ENCODE results near the gene CARTPT.

Gene CARTPT

GRCh38 chr5:71737931-71738539 is 19.0 kb downstream of the CARTPT start:
- no peak for DNase-seq (ENCODE audit: low read depth, low spot score)

DNA sequence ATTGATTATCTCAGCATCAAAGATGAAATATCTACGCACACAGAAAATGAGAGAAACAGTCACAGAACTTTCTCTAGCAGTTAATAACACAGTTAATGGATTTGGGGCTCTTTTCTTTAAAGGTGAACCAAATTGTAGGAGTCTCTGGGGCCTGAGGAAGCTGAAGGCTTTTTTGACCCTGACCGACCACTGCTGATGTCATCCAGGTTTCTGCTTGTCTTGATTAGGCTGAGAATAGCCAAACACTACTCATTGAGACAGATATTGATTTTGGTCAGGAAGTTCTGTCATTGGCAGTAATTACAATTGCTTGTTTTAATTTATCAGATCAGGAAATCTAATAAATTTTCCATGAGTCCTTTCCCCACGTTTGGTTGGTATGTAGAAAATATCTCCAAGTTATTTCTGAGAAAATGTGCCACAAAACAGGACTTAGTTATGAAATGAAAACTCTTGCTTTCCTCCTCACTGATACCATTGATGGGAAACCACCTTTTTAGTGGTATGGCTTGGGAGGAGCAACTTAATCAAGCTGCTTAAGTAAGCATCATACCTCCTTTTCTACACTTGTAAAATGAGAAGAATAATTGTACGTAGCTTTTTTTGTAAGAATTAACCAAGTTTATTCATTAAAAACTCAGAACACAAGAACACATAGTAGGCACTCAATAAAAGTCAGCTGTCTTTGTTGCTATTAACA is 19.7 kb downstream of the CARTPT start:
- DNase-seq (ENCODE audit: low read depth, low spot score) = no peak

GRCh38 chr5:71740015-71740753 is 21.1 kb downstream of the CARTPT start:
- DNase-seq (ENCODE audit: low read depth, low spot score) = no peak

GRCh38 chr5:71743155-71743554 is 24.1 kb downstream of the CARTPT start:
- no peak for DNase-seq (ENCODE audit: low read depth, low spot score)

DNA sequence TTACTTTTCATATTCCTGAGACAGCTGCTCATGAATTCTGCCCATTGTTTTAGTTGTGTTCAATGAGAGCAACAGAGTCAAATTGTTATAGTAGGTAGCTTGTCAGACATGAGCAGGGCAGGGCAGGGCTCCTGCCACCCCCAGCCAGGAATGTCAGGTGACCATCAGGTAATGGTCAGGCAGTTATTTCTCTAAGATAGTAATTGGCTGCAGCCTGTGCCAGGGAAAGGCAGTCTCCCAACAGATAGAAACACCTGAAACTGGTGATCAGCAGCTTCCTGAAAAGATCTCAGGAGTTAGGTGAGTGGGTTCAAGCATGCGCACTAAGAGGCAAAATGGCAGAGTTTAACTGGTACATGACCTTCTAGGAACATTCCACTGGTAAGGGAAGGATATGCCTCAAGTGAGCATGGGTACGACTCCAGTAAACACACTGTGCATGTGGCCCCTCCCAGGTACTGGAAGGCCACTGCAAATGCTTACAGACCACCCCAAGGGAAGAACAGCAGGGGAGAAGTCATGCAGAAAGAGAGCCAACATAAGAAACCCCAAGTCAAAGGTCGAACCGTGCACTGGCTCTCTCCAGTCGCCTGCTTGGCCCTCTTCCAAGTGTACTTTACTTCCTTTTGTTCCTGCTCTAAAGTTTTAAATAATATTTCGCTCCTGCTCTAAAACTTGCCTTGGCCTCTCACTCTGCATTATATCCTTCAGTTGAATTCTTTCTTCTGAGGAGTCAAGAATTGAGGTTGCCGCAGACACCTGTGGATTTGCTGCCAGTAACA is 25.1 kb downstream of the CARTPT start:
- DNase-seq (ENCODE audit: low read depth, low spot score) = no peak

- no peak for DNase-seq (ENCODE audit: low read depth, low spot score)
These were observed 28.1 kb downstream of the CARTPT start for GRCh38 chr5:71747182-71747581.

DNA sequence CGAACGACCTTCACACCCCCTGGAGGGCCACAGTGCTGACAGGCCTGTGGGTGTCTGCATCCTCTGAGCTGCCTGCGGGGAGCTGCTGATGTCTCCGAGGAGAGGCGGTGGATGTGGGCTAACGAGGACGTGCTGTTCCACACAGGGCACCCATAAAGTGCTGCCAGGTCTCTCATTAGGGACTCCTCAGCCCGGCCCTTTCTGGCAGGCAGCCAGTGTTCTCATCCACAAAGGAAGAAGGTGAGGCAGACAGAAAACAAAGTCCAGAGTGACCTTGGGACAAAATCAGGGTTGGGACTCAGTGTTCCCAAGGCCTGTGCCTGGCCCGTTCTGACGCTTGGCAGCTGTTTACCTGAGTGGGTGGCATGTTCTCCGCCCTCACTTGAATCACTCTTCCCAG is 29.3 kb downstream of the CARTPT start:
- no peak for DNase-seq (ENCODE audit: low read depth, low spot score)

DNA sequence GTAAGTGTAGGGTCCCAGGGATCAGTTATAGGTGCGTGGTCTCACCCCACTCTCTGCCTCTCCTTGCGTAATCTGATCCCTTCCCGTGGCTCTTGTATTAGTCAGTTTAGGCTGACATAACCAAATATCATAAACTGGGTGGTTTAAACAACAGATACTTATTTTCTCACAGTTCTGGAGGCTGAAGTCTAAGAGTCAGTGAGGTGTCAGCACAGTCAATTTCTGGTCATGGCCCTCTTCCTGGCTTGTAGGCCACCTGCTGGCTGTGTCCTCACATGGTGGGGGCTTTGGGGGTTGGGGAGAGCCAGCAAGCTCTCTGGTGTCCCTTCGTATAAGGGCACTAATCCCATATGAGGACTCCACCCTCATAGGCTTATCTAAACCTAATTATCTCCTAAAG is 32.3 kb downstream of the CARTPT start:
- no peak for DNase-seq (ENCODE audit: low read depth, low spot score)

DNA sequence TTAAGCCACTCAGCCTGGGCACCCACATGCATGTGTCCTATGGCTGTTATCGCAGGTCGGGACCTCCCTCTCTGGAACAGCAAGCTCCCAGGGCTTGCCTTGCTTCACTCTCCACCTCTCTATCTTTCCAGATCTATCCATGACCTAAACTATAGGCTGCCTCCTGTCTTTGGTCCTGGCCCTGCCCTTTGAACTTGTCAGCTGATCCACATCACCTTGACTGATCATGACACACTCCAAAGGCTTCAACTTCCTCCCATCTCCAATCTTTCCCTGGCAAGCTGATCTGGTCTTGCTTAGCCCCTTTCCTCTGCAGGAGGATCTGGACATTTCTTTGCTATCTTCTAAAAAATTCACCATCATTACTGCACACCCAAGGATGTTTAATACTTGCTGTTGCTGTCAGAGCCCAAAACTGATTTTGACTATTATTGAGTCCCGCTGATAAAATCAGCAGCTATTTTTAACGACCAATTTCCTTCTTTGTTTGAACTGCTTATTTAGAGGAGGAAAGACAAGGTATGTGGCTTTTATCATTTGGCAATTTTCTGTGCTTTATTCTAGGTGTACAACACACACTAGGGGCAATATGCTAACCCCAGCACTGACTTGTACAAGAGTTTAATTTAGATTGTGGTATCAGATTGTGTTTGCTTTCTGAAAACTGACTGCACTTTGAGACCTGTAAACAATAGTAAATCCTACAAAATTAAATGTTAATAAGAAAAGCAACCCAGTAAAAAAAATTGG is 33.5 kb downstream of the CARTPT start:
- DNase-seq (ENCODE audit: low read depth, low spot score) = no peak

- DNase-seq (ENCODE audit: low read depth, low spot score) = peak; percentile 27
These were observed 38.8 kb downstream of the CARTPT start for GRCh38 chr5:71757590-71758543.

DNA sequence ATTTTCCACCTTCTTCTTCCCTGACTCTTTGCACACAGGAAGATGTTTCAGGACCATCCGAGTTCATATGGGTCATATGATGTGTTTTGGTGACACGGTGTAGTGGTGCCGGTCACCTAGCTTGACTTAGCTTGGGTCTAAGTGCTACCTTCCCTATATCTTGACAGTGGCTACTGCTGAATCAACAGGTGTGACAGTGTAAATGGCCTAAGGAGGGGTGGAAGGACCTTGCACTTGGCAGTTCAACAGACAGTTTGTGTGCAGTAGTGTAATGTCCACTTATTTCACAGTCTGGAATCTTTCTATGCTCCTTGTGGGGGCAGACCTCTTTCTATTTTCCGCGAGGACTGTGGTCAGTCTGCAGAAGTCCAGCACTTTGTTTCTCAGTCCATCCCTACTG is 43.8 kb downstream of the CARTPT start:
- no peak for DNase-seq (ENCODE audit: low read depth, low spot score)

DNA sequence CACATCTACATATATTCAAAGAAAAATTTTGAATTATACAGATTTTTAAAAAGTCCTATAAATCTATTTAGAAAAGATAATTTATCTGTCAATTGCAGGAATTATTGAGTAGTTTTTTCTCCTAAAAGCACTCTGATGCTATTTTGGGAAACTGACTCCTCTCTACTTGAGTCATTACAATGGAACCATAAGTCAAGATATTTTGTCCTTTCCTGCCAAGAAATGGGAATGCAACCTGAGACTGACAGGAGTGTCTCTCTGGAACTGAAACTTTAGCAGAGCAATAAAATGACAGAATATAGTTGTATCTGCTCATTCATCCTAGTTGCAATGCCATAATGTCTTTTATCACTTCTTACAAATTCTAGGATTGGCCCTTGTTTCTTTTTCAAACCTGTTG is 48.6 kb downstream of the CARTPT start:
- no peak for DNase-seq (ENCODE audit: low read depth, low spot score)

- no peak for DNase-seq (ENCODE audit: low read depth, low spot score)
These were observed 50.2 kb downstream of the CARTPT start for GRCh38 chr5:71769287-71769686.

GRCh38 chr5:71770381-71770780 is 51.3 kb downstream of the CARTPT start:
- no peak for DNase-seq (ENCODE audit: low read depth, low spot score)
